MG63 (cell line): ENCODE results near the gene FAM83F. TPM values are rescaled to one million over a fixed set of nuclear protein-coding genes. Genes with fewer than 3 reads are reported as not detected.

ENCODE experiments used
- DNase-seq: peaks from one replicate; pipeline ENCODE4 v3.0.0-alpha.2; 2020
- H3K27me3 ChIP-seq: fragments of 250-450 bp; sonication (Bioruptor Pico); 2 replicates; pipeline ENCODE4 v1.5.1; 2020; ENCODE audit warnings: mild to moderate bottlenecking, moderate library complexity
- H3K36me3 ChIP-seq: fragments of 250-450 bp; sonication (Bioruptor Pico); 2 replicates; pipeline ENCODE4 v1.5.1; 2020; ENCODE audit warnings: mild to moderate bottlenecking, moderate library complexity
- H3K4me3 ChIP-seq: fragments of 250-450 bp; sonication (Bioruptor Pico); 2 replicates; pipeline ENCODE4 v1.5.1; 2020; ENCODE audit warnings: mild to moderate bottlenecking, moderate library complexity
- H3K9me3 ChIP-seq: fragments of 250-450 bp; sonication (Bioruptor Pico); 2 replicates; pipeline ENCODE4 v1.5.1; 2020; ENCODE audit warnings: mild to moderate bottlenecking, moderate library complexity
- total RNA-seq: library from RNA; depleted of rRNA; stranded (reverse); fragments of >200 nt; shearing (Covaris generic); gene quantifications from 2 replicates; pipeline ENCODE4 v1.2.3, GENCODE V29; 2014; ENCODE audit warnings: low replicate concordance

The FAM83F gene
- total RNA-seq, 1 experiment from 2014 or later = not detected

- DNase-seq = peak; percentile 48
- Histone ChIP-seq H3K4me3 (no peak within 1 kb of the TSS), H3K36me3 (no peaks in the 10 kb centered on the region), H3K27me3 (no peaks in the 10 kb centered on the region), H3K9me3 (no peaks in the 10 kb centered on the region)
Measured at GRCh38 chr22:39959640-39960447, 34.9 kb upstream of the FAM83F start, which contains the start of gene TMA7B. TMA7B (plus strand) TSS chr22:39960397; CDS start chr22:39964375, 3,978 bp downstream.

GRCh38 chr22:39960791-39961746 lies 33.7 kb upstream of the FAM83F start:
- H3K36me3 ChIP-seq = no peaks in the 10 kb centered on the region
- no peak overlapping the region for H3K4me3 ChIP-seq
- no peaks in the 10 kb centered on the region for H3K9me3 ChIP-seq
- no peaks in the 10 kb centered on the region for H3K27me3 ChIP-seq
- DNase-seq = peak; percentile 34

GRCh38 chr22:39962071-39962470 lies 32.7 kb upstream of the FAM83F start:
- Histone ChIP-seq H3K27me3 (no peaks in the 10 kb centered on the region), H3K36me3 (no peaks in the 10 kb centered on the region), H3K9me3 (no peaks in the 10 kb centered on the region), H3K4me3 (no peak overlapping the region)
- no peak for DNase-seq

DNA sequence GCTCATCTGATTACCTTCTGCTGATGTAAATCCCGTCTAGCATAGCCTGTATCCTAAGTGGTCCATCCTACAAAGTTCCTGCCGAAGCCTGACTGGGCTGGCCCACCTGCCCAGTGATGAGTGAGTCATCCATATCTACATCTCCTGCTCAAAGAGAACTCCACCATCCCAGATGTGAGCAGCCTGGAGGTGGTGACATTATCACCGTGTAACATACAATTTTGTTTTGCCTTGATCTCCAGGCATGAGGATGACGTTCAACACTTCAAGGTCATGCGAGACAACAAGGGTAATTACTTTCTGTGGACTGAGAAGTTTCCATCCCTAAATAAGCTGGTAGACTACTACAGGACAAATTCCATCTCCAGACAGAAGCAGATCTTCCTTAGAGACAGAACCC lies 29.0 kb upstream of the FAM83F start:
- H3K4me3 ChIP-seq = no peak overlapping the region
- no peaks in the 10 kb centered on the region for H3K9me3 ChIP-seq
- DNase-seq = no peak
- H3K36me3 ChIP-seq = no peaks in the 10 kb centered on the region
- H3K27me3 ChIP-seq = no peaks in the 10 kb centered on the region

DNA sequence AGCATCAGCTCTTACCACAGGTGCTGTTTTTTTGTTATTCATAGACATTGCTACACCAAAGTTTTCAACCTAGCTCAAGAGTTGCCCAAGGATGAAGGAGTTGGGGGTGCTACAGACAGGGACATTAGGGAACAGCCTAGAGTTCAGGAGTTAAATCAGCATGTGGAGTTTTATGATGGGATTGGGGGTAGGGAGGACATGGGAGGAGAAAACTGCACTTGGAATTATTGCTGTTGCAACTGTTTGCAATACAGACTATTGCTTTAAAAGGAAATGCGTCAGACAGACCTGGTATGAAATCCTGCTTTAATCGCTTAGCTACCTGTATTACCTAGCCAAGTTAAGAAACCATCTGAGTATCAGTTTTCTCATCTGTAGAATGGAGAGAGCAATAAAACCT lies 28.3 kb upstream of the FAM83F start:
- no peak for DNase-seq

GRCh38 chr22:39967103-39967829 lies 27.5 kb upstream of the FAM83F start:
- Histone ChIP-seq H3K4me3 (no peak overlapping the region), H3K9me3 (no peaks in the 10 kb centered on the region), H3K27me3 (no peaks in the 10 kb centered on the region), H3K36me3 (no peaks in the 10 kb centered on the region)
- DNase-seq = no peak

More for the DNA sequence above, 28.3 kb upstream of the FAM83F start:
- H3K36me3 ChIP-seq = no peaks in the 10 kb centered on the region
- H3K27me3 ChIP-seq = no peaks in the 10 kb centered on the region
- no peaks in the 10 kb centered on the region for H3K9me3 ChIP-seq
- H3K4me3 ChIP-seq = no peak overlapping the region

GRCh38 chr22:39967996-39968972 lies 26.5 kb upstream of the FAM83F start:
- no peak for DNase-seq

GRCh38 chr22:39970742-39971141 lies 24.0 kb upstream of the FAM83F start:
- Histone ChIP-seq H3K27me3 (peaks cover 13% of the 10 kb centered on the region), H3K36me3 (no peaks in the 10 kb centered on the region), H3K4me3 (no peak overlapping the region), H3K9me3 (no peaks in the 10 kb centered on the region)
- DNase-seq = no peak

More at GRCh38 chr22:39967996-39968972, 26.5 kb upstream of the FAM83F start:
- no peaks in the 10 kb centered on the region for H3K36me3 ChIP-seq
- no peaks in the 10 kb centered on the region for H3K9me3 ChIP-seq
- no peak overlapping the region for H3K4me3 ChIP-seq
- no peaks in the 10 kb centered on the region for H3K27me3 ChIP-seq

DNA sequence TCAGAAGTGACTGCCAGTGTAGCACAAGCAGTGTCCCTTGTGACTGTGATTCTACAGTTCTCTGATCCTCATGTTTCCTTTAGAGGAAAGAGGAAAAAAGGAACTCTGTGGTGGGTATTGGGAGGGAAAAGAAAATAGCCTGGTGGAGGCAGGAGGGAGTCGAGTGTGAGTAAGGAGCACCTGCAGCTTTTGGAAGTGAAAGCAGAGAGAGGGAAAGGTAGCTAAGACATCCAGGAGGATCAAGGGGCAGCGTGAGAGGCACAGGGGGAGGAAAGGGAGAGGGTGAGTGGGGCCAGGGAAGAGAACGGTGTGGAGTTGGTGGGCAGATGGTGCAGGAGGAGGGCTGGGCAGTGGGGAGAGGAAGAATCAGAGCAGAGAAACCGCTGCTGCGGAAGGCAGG lies 22.1 kb upstream of the FAM83F start:
- Histone ChIP-seq H3K4me3 (no peak overlapping the region), H3K27me3 (peaks cover 20% of the 10 kb centered on the region), H3K9me3 (no peaks in the 10 kb centered on the region), H3K36me3 (no peaks in the 10 kb centered on the region)
- no peak for DNase-seq

- no peak for DNase-seq
- H3K36me3 ChIP-seq = no peaks in the 10 kb centered on the region
- H3K4me3 ChIP-seq = no peak overlapping the region
- H3K9me3 ChIP-seq = no peaks in the 10 kb centered on the region
- peaks cover 22% of the 10 kb centered on the region for H3K27me3 ChIP-seq
Measured at GRCh38 chr22:39973656-39974055, 21.1 kb upstream of the FAM83F start.

DNA sequence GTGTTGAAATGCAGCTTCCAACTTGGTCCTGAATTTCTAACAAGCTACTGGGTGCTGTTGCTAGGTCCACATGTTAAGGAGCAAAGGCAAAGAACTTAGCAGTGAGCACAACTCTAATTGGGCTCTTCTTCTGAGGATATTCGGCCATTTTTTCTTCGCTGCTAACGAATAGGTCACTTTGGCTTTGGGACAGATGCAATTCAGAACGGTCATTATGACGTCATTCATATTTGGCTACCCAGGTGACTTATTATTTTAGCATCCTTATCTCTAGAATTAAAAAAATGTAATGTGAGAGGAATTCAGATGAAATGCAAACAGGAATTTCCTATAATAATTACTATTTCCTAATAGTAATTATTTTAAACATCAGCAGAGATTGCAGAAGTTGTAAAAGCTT lies 20.7 kb upstream of the FAM83F start:
- H3K4me3 ChIP-seq = no peak overlapping the region
- no peaks in the 10 kb centered on the region for H3K36me3 ChIP-seq
- H3K9me3 ChIP-seq = no peaks in the 10 kb centered on the region
- H3K27me3 ChIP-seq = peaks cover 24% of the 10 kb centered on the region
- DNase-seq = no peak

DNA sequence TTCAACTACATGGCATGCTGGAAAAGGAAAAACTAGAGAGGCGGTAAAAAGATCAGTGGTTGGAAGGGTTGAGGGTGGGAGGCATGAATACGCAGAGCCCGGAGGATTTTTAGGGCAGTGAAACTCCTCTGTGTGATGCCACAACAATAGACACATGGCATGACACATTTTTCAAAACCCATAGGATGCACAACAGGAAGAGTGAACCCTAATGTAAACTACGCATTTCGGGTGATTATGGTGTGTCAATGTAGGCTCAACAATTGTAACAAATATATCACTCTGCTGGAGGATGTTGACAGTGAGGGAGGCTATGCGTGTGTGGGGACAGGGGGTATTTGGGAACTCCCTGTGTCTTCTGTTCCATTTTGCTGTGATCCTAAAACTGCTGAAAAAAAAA lies 15.7 kb upstream of the FAM83F start:
- no peak for DNase-seq
- H3K27me3 ChIP-seq = peaks cover 19% of the 10 kb centered on the region

DNA sequence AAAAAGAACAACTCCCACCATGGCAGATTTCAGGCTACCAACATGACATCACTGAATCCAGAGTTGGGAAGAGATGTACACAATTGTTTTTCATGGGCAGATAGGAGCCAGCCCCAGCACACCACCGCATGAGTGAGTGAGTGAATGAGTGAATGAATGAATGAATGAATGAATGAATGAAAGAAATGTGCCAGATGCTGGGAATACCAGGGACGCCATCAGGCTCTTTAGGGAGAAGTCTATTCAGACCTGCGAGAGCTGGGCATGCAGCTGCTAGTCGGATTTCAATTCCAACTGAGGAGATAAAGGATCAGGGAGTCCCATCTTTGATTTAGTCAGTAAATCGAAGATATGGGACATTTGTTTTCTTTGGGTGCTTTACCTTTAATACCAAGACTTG lies 15.3 kb upstream of the FAM83F start:
- peaks cover 15% of the 10 kb centered on the region for H3K27me3 ChIP-seq
- H3K9me3 ChIP-seq = no peaks in the 10 kb centered on the region
- DNase-seq = no peak
- H3K36me3 ChIP-seq = no peaks in the 10 kb centered on the region
- no peak overlapping the region for H3K4me3 ChIP-seq

More for the DNA sequence above, 15.7 kb upstream of the FAM83F start:
- Histone ChIP-seq H3K9me3 (no peaks in the 10 kb centered on the region), H3K4me3 (no peak overlapping the region), H3K36me3 (no peaks in the 10 kb centered on the region)

- Histone ChIP-seq H3K36me3 (no peaks in the 10 kb centered on the region), H3K27me3 (peaks cover 11% of the 10 kb centered on the region), H3K9me3 (no peaks in the 10 kb centered on the region), H3K4me3 (no peak overlapping the region)
- no peak for DNase-seq
Measured at GRCh38 chr22:39980596-39980995, 14.2 kb upstream of the FAM83F start.

DNA sequence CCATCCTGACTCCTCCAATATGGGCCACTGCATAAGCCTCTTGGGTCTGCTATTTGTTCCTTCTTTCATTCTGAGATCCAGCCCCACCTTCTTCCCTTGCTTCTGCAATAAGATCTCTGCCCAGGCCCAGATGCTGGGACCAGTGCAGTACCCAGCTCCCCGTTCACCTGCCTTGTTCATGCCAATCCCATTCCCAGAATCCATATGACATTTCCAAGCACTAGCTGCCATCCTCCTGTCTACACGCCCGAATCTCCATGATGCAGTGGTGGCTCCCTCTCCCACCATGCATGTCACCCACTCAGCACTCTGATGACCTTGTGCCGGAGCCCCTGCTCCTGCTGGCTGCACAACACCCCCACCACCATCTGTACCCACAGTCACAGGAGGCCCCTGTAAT lies 11.4 kb upstream of the FAM83F start:
- Histone ChIP-seq H3K9me3 (no peaks in the 10 kb centered on the region), H3K36me3 (no peaks in the 10 kb centered on the region), H3K4me3 (no peak overlapping the region), H3K27me3 (0 out of 2 replicates have a peak, but pooled peaks cover 2% of the 10 kb centered on the region)
- DNase-seq = no peak

- H3K4me3 ChIP-seq = no peak overlapping the region
- no peaks in the 10 kb centered on the region for H3K27me3 ChIP-seq
- DNase-seq = no peak
- no peaks in the 10 kb centered on the region for H3K36me3 ChIP-seq
- no peaks in the 10 kb centered on the region for H3K9me3 ChIP-seq
Measured at GRCh38 chr22:39984006-39984405, 10.7 kb upstream of the FAM83F start.
